Smooth muscle cell (in vitro differentiated cells): ENCODE measurements around the gene ADGRL2. TPM values are rescaled to one million over a fixed set of nuclear protein-coding genes. Genes with fewer than 3 reads are reported as not detected.

ENCODE experiments used
- DNase-seq: peaks from one replicate; lab custom pipeline; 2025; ENCODE audit not compliant: unreplicated experiment; lab: John Stamatoyannopoulos, UW
- H2AFZ ChIP-seq: fragments of 200-600 bp; sonication (generic); 2 replicates; pipeline ENCODE4 v1.6.0; 2016; ENCODE audit warnings: antibody characterized with exemption, low read depth, mild to moderate bottlenecking
- H3F3A ChIP-seq: fragments of 200-600 bp; sonication (generic); 2 replicates; pipeline ENCODE4 v1.6.0; 2017; ENCODE audit warnings: antibody characterized with exemption, low read depth
- H3K27ac ChIP-seq: fragments of 200-600 bp; sonication (generic); 2 replicates; pipeline ENCODE4 v1.5.1; 2016; ENCODE audit warnings: low read depth, mild to moderate bottlenecking
- H3K27me3 ChIP-seq: fragments of 200-600 bp; sonication (generic); 2 replicates; pipeline ENCODE4 v1.6.1; 2016; ENCODE audit warnings: low read depth, mild to moderate bottlenecking
- H3K36me3 ChIP-seq: fragments of 200-600 bp; sonication (generic); 2 replicates; pipeline ENCODE4 v1.5.1; 2016; ENCODE audit warnings: low read depth
- H3K4me1 ChIP-seq: fragments of 200-600 bp; sonication (generic); 2 replicates; pipeline ENCODE4 v1.5.1; 2016; ENCODE audit warnings: low read depth
- H3K4me2 ChIP-seq: fragments of 200-600 bp; sonication (generic); 2 replicates; pipeline ENCODE4 v1.6.0; 2016; ENCODE audit warnings: mild to moderate bottlenecking
- H3K4me3 ChIP-seq: fragments of 200-600 bp; sonication (generic); 2 replicates; pipeline ENCODE4 v1.5.1; 2016; ENCODE audit warnings: mild to moderate bottlenecking
- H3K79me2 ChIP-seq: fragments of 200-600 bp; sonication (generic); 2 replicates; pipeline ENCODE4 v1.6.0; 2016; ENCODE audit warnings: low read depth, mild to moderate bottlenecking
- H3K9ac ChIP-seq: fragments of 200-600 bp; sonication (generic); 2 replicates; pipeline ENCODE4 v1.6.0; 2016; ENCODE audit warnings: low read depth
- H3K9me3 ChIP-seq: fragments of 200-600 bp; sonication (generic); replicated peaks from 2 replicates; pipeline ENCODE4 v1.5.1; 2016; ENCODE audit warnings: low read depth
- H4K20me1 ChIP-seq: fragments of 200-600 bp; sonication (generic); 2 replicates; pipeline ENCODE4 v1.6.0; 2016; ENCODE audit warnings: low read depth
- WGBS: methylation state at CpG from one replicate; pipeline ENCODE4 v1.1.7; 2016; ENCODE audit warnings: low lambda C conversion rate; 5-methylcytosine and 5-hydroxymethylcytosine counted together
- polyA plus RNA-seq: library from polyadenylated mRNA; unstranded; fragments of >200 nt; fragmentation: Nextera tagmentation; extraction: Ambion mirVana; gene quantifications from 2 replicates; pipeline ENCODE4 v1.2.1, GENCODE V29; 2016
- total RNA-seq: library from RNA; depleted of rRNA; stranded (reverse); fragments of >200 nt; gene quantifications from 2 replicates; pipeline ENCODE4 v1.2.3, GENCODE V29; 2014
- TF ChIP-seq, protein P1 (sequence below): fragments of 200-600 bp; sonication (generic); IDR thresholded peaks from 2 replicates; pipeline ENCODE4 v1.5.1; 2017; ENCODE audit warnings: borderline replicate concordance, mild to moderate bottlenecking, antibody characterized with exemption; ENCODE audit not compliant: insufficient read depth, poor library complexity, severe bottlenecking

ADGRL2 gene
- total and polyA plus RNA-seq, 2 experiments from 2014 or later: 25.1 to 119 TPM

- Histone ChIP-seq H3K79me2 (no peaks in the 10 kb centered on the region), H3K27me3 (no peaks in the 10 kb centered on the region), H4K20me1 (no peaks in the 10 kb centered on the region), H3K9me3 (no peaks in the 10 kb centered on the region), H3K27ac (no peak overlapping the region), H2AFZ (no peak overlapping the region), H3K4me1 (no peaks in the 10 kb centered on the region), H3K4me2 (no peak overlapping the region), H3K36me3 (no peaks in the 10 kb centered on the region), H3F3A (no peaks in the 10 kb centered on the region), H3K4me3 (no peak overlapping the region), H3K9ac (no peak overlapping the region)
- no peak for DNase-seq
- WGBS: 94% methylated on average over 6 of the region's 6 CpGs
- TF ChIP-seq, protein P1, sequence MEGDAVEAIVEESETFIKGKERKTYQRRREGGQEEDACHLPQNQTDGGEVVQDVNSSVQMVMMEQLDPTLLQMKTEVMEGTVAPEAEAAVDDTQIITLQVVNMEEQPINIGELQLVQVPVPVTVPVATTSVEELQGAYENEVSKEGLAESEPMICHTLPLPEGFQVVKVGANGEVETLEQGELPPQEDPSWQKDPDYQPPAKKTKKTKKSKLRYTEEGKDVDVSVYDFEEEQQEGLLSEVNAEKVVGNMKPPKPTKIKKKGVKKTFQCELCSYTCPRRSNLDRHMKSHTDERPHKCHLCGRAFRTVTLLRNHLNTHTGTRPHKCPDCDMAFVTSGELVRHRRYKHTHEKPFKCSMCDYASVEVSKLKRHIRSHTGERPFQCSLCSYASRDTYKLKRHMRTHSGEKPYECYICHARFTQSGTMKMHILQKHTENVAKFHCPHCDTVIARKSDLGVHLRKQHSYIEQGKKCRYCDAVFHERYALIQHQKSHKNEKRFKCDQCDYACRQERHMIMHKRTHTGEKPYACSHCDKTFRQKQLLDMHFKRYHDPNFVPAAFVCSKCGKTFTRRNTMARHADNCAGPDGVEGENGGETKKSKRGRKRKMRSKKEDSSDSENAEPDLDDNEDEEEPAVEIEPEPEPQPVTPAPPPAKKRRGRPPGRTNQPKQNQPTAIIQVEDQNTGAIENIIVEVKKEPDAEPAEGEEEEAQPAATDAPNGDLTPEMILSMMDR: no peak
Measured at GRCh38 chr1:82015444-82015843, 214.7 kb downstream of the ADGRL2 start.

DNA sequence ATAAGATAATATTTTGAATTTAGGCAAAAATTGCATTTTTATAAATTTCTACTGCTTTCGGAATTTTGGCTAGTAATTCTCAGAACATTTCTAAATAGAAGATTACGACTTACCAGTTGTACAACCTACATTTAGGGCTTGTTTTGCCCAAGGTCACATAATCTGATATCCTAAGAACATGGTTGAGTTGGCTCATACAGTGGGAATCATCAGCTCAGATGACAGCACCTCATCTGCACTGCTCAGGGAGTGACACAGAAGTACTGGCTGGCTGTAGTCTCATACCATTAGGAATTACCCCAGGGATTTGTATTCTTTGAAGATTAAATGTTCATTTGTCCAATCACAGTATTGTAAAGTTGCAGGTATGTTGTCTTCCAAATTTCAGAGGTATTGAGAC is 217.6 kb downstream of the ADGRL2 start:
- Histone ChIP-seq H2AFZ (no peak overlapping the region), H3K4me3 (no peak overlapping the region), H4K20me1 (no peaks in the 10 kb centered on the region), H3K4me2 (no peak overlapping the region), H3K79me2 (no peaks in the 10 kb centered on the region), H3K4me1 (no peaks in the 10 kb centered on the region), H3F3A (no peaks in the 10 kb centered on the region), H3K36me3 (no peaks in the 10 kb centered on the region), H3K9me3 (no peaks in the 10 kb centered on the region), H3K27ac (no peak overlapping the region), H3K9ac (no peak overlapping the region), H3K27me3 (no peaks in the 10 kb centered on the region)
- WGBS: 91% methylated on average over 2 of the region's 2 CpGs
- TF ChIP-seq, protein P1: no peak
- no peak for DNase-seq

DNA sequence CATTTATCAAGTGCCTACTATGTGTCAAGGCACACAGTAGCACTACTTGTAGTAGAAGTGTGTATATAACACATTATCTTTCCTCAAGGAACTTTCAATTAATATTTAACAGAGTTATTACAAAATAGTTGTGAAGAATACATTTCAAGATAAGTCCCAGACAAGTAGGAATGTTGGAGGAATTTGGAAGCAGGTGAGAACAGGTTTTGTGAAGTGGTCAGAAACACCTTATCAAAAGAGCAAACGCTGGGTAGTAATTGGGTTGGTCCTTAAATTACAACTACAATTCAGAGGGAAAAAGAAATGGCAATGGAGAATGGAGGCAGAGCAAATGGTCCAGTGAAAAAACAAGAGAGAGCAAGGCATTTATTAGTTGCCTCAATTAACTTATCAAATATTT is 218.8 kb downstream of the ADGRL2 start:
- Histone ChIP-seq H3K79me2 (no peaks in the 10 kb centered on the region), H2AFZ (no peak overlapping the region), H3K9me3 (no peaks in the 10 kb centered on the region), H3K36me3 (no peaks in the 10 kb centered on the region), H3K27ac (no peak overlapping the region), H3K9ac (no peak overlapping the region), H3K4me1 (no peaks in the 10 kb centered on the region), H3K27me3 (no peaks in the 10 kb centered on the region), H3K4me3 (no peak overlapping the region), H3K4me2 (no peak overlapping the region), H4K20me1 (no peaks in the 10 kb centered on the region), H3F3A (no peaks in the 10 kb centered on the region)
- no peak for DNase-seq
- TF ChIP-seq, protein P1: no peak
- WGBS: 81% methylated on average over 1 of the region's 1 CpG

DNA sequence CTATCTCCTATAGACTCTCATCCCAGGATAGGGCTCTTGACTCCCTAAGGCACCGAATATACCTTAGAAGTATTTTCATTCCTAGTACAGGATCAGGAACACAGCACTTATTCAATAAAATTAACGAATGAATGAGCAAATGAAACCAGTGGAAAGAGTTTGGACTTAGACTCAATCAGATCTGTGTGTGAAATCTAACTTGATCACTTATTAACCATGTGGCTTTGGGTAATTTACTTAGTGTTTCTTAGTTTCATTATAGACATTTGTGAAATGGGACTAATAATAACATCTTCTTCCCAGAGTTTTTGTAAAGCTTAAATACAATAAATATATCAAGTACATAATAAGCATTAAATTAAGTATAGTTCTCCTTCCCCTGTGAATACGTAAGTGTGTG is 230.1 kb downstream of the ADGRL2 start:
- WGBS: 94% methylated on average over 3 of the region's 3 CpGs
- Histone ChIP-seq H3K9me3 (no peaks in the 10 kb centered on the region), H4K20me1 (no peaks in the 10 kb centered on the region), H2AFZ (no peak overlapping the region), H3K9ac (no peak overlapping the region), H3K4me1 (no peaks in the 10 kb centered on the region), H3K36me3 (no peaks in the 10 kb centered on the region), H3K4me2 (no peak overlapping the region), H3F3A (no peaks in the 10 kb centered on the region), H3K27me3 (peaks cover 7% of the 10 kb centered on the region), H3K79me2 (no peaks in the 10 kb centered on the region), H3K4me3 (no peak overlapping the region), H3K27ac (no peak overlapping the region)
- TF ChIP-seq, protein P1: no peak
- no peak for DNase-seq
